NCI-H82 (cell line): ENCODE data around the gene QSOX2.

Experiments used
- DNase-seq: peaks from one replicate; lab custom pipeline; 2025; lab: John Stamatoyannopoulos, UW

Gene QSOX2

DNA sequence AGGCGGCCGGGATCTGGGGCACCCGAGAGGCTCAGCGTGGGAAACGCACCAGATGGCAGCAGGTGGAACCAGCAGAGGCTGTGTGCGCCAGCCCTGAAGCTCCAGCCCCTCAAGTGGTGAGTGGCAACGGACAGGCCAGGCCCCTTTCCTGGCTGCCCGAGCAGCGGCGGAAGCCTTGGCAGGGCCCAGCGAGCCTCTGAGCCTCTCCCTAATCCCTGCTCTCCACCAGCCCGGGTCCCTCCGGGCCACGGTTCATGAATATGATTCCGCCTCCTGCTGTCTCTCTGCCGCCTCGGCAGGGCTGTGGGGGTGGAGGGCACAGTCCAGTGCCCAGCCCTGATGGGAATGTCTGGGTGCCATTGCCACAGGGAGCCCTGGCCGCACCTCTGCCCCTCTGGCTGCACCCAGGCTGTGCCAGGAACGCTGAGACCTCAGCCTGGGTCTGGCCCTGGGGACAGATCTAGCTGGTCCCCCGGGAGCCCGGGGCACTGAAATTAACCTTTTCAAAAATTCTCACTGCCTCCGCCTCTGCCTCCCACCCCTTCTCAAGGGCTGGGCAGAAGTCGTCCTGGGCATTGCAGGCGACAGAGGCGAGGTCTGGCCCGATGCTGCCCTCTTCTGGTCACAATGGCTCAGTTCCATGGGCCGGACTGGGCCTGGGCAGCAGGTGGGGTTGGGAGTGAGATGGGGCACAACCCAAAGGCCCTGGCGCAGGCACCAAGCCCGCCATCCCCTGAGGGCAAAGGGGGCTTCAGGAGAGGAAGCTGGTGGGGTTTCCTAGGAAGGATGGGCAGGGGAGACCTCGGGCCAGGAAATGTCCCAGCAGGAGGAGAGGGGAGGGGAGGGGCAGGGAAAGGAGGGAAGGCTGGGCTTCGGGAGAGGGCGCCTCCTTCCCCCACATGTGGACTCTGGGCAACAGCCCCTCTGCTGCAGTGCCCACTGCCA lies 38.0 kb upstream of the QSOX2 start:
- DNase-seq: peak; percentile 83

DNA sequence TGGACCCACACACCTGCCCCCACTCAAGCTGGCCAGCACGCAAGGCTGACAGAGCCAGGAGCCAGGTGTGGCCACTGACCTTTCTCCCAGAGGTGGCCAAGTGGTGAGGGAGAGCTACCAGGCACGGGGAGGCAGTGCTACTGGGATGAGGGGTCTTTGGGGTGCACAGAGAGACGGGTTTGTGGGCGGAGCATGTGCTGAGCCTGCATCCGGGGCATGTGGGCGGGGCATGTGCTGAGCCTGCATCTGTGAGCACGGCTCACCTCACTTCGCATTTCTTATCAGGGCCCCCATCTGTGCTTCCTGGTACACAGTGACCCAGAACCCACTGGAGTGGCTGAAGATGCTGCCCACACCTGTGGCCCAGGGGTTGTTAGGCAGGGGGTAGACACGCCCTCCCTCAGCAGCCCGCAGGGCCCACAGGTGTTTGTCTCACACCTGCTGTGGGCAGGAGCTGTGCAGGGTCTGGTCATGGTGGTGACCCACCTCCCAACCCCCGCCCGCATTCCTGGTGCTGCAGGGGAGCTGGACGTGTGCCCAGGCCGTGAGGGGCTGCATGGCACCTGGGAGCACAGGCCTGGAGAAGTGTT lies 36.8 kb upstream of the QSOX2 start:
- no peak for DNase-seq

DNA sequence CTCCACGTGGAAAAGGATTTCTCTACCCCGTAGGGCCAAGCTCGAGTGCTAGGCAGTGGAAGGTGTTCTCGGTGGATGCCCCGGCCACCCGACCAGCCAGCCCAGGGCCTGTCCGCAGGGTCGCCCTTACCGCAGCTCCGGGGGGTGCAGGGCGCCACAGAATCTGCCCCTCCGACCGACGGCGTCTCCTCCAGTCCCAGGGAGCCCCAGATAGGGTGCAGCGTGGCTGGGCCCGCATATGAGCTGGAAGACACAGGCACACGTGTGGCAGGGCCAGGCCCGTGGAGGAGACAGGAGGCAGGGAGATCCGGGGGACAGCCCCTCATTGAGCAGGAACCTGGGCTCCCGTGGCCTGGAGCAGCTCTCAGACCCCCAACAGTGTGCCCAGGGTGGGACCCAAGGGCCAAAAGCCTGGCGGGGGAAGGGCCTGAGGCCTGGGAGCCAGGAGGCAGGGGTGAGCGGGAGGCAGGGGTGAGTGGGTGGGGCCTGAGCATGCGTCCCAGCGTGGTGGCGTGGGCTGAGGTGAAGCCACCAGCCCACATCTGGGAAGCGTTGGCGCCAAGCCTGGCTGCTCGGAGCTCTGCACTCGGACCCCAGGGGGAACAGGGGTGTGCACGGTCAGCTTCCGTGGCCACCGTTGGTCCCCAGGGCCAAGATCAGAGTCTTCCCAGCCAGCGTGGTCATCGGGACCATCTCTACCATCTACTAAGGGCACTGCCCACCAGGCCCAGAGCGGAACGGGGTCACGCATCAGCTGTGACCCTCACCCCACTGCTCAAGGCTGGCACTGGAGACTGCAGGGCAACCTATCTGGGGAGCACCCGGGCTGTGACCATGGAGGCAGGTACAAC lies 36.0 kb upstream of the QSOX2 start:
- DNase-seq: no peak

DNA sequence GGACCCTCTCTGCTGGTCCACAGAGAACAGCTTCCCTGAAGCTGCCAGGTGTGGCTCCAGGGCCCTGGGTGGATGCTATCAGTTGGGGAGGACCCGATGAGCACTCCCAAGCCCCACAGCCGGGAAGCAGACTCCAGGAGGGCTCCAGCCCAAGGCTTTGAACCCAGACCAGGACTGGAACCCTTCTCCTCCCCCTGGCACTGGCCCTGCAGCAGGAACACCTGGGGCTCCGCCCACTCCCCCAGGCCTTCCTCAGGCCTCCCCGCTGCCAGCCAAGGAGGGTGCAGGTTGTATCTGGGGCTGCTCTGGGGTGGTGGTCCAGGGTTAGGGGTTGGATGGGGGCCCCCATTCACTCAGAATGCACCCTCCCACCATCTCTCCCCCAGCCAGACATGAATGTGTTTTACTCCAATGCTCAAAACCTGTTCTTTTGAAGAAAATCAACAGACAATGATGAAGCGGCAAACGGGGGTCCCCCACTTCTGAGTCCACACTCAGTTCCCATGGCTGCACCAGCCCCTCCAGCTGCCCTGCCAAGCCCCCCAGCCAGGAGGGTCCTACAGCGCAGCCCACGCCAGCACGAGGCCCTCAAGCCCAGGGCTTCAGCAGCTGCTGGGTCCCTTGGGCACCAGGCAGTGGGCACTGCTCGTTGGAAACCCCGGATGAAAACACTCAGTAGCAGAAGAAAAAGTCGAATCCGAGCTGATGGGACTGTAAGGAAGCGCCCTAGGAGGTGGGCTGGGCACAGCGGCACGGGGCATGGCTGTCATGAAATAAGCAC lies 35.1 kb upstream of the QSOX2 start:
- no peak for DNase-seq

DNA sequence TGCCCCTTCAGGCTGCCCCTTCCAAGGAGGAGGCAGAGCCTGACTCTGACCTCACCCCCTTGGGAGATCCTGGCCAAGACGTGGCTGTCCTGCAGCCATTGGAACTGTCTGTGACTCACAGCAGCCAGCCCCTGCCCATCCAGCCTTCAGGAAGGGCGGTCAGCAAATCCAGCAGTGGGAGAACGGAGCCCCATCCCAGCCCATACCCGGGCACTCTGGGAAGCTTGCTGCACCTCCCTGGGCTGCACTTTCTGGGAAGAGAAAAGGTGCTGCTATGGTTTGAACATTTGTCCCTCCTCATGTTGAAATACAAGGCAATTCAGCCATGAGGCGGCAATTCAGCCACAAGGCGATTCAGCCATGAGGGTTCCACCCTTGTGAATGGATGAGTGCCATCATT lies 33.9 kb upstream of the QSOX2 start:
- DNase-seq: no peak

DNA sequence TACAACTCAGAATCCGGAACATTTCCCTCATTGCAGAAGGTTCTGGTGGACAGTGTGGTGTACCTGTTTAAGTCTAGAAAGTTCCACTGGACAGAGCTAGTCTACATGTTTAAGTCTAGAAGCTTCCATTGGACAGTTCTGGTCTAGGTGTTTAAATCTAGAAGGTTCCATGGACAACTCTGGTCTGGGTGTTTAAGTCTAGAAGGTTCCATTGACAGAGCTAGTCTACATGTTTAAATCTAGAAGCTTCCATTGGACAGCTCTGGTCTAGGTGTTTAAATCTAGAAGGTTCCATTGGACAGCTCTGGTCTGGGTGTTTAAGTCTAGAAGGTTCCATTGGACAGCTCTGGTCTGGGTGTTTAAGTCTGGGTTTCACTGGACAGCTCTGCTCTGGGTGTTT lies 33.3 kb upstream of the QSOX2 start:
- no peak for DNase-seq

DNA sequence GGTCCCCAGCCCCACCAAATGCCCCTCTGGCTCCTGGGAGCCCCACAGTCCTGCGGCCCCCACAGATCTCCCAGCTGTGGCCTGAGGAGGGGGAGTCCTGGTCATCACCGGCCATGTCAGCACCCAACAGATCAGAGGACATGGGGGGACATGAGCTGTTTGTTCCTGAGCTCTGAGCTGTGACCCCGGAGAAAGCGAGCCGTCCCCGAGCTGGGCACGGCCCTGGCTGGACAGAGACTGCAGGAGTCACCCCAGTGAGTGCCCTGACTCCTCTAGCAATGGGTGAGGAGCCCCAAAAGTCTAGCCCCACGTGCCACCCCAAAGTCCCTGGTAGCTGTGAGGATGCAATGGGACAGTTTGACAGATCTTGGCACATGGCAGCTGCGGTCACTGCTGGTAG lies 32.6 kb upstream of the QSOX2 start:
- DNase-seq: no peak

DNA sequence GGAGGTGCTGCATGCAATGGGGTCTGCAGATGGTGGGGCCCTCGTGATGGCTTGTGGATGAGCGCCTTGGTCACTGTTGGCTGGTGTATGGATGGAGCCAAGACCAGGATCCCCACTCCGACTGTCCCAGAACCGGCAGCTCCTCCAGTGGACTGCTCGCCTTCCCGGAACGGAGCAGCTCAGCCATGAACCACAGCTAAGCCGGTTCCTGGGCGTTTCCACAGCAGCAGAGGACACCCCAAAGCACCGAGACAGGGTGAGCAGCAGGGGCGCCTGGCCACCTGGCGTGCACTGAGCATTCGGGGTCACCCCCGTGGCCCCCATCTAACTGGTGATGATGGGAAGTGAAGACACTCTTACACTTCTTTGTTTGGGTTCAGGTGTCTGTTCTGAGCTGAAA lies 32.1 kb upstream of the QSOX2 start:
- no peak for DNase-seq

DNA sequence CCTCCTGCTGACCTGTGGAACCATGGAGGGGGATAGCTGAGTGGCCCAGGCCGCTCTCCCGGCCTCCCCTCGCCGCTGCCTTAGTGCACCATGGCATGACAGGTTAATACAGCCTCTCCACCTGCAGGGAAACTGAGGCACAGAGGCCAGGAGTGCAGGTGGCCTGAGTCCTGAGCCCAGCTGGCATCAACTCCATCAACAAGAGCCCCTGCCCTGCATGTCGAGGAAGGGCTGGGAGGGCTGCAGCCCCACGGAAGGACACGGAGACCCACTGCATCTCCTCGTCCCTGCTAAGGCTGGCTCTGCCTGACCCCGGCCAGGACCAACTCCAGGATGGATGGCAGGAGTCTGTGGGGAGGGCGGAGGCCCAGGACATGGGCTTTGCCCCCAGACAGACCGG lies 31.1 kb upstream of the QSOX2 start:
- no peak for DNase-seq

DNA sequence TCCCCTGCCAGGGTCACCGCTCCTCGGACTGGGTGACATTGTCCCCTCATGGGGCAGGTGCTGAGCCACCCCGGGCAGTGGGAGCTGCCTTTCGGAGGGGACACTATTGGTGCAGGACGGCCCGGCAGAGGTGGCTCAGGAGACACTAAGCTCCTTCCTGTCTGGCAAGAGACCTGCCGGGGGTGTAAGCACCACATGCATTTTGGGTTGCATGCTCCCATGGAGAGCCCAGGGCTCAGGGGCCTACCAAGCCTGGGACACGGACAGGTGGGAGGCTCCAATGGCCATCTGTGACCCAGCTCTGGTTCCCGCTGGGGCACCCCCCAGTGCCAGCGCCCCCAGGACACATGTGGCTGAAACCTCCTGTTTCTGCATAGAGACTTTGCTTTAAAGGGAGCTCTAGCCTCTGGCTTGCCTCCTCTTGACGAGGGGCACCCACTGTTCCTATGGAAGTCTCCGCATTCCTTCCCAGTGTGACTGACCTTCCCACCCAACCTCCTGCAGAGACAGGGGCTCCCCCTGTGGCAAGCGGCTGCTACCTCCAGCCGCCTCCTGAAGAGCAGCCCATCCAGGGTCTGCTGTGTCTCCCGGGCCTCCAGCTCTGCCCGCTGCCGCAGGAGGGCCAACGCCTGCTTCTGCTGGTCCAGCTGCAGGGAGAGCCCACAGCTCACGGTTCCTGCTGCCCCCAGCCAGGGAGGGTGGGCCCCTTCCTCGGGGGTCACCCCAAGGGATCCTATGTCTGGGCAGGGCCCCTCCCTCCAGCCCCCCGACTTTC lies 30.2 kb upstream of the QSOX2 start:
- DNase-seq: peak; percentile 25

DNA sequence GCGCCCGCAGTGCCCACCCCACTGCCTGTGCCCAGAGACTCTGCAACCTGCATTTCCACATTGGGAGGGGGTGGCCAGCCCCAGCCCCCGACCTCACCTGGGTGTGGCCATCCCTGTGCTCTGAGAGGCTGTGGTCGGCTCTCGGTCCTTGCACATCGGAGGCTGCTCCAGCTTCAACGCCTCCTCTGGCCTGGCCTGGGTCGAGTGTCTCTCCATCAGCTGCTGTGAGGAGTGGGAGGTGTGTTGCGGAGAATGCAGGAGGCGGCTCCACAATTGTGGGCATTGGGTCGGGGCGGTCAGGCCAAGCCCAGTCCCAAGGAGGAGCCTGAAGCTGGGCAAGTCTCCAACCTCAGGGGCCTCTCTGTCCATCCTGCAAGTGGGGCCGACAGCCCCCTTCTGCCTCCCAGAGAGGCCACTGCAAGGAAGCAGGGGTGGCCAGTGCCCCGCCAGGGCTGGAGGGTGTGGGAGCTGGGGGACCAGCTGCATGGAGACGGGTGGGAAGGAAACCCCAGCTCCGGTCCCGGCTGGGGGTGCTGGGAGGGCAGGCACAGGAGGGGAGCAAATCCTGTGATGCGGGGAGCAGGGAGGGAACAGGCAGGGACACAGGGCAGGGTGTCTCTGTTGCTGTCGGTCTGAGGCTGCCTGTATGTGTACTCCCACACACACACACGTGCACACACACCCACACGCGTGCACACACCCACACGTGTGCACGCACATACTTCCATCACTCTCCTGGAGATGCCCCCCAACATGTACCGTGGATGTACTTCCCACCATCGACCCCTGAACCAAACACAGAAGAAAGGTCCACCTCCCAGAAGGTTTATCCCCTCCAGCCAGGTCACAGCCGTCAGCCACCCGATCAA lies 29.4 kb upstream of the QSOX2 start:
- DNase-seq: no peak

DNA sequence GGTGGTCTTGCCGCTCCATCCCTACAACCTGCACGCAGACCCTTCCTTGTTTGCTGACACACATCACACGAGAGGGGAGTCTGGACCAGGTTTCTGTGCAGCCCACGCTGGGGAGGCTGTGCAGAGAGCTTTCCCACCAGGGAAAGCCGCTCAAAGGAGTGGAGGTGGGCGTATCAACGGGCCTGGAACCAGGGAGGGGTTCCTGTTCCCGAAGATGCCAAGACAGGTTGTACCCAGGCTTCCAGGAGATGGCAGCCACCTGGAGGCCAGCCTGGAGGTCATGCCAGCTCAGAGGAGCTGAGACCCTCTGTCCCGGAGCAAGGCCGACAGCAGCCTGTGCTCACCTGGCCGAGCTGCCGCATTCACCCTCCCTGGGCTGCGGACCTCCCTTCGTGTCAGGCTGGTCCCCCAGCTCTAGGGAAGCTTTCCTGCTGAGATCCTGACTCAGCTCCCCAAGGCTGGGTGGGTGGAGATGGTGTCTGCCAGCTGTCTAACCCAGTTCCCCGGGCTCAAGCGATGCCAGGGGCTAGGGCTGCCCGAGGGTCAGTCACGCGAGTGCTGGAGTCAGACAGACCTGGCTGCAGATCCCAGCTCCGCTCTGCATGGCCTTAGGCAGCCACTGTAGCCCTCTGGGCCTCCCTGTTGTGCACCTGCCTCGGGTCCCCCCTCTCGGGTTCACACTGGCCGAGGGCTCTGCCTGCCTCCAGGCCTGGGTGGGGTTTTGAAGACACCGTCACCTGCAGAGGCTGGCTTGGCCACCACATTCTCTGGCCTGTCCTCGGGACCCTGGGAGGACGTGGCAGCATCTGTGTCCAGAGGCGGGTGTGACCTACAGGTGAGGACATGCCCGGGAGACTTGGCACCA lies 28.5 kb upstream of the QSOX2 start:
- DNase-seq: no peak

DNA sequence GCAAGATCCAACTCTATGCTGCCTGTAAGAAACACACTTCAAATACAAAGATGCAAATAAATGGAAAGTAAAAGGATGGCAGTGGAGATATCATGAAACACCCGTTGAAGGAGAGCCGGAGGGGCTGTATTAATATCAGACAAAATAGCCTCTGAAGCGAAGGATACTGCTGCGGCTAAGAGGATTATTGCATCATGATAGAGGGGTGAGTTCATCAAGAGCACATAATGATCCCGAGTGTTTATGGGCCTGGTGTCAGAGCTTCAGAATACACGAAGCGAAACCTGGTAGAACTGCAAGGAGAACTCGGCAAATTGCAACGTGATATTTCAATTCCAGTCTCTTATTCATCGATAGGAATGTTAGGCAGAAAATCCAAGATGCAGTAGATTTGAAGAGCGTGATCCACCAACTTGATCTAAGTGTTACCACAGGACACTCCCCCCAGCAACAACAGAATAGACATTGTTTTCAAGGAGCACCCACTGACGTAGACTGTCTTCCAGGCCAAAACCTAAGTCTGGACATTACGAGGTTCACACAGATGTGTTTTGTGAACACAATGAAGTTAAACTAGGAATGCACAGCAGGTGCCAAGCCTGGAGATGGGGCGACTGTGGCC lies 27.7 kb upstream of the QSOX2 start:
- DNase-seq: peak; percentile 67

DNA sequence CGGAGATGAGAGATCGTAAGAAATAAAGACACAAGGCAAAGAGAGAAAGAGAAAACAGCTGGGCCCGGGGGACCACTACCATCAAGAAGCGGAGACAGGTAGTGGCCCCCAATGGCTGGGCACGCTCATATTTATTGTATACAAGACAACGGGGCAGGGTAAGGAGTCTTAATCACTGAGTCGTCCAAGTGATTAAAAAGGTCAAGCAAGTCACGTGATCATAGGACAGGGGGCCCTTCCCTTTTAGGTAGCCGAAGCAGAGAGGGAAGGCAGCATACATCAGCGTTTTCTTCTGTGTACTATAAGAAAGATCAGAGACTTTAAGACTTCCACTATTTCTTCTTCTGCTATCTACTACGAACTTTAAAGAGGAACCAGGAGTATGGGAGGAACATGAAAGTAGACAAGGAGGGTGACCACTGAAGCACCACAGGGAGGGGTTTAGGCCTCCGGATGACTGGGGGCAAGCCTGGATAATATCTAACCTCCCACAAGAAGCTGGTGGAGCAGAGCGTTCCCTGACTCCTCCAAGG lies 24.6 kb upstream of the QSOX2 start:
- DNase-seq: no peak

DNA sequence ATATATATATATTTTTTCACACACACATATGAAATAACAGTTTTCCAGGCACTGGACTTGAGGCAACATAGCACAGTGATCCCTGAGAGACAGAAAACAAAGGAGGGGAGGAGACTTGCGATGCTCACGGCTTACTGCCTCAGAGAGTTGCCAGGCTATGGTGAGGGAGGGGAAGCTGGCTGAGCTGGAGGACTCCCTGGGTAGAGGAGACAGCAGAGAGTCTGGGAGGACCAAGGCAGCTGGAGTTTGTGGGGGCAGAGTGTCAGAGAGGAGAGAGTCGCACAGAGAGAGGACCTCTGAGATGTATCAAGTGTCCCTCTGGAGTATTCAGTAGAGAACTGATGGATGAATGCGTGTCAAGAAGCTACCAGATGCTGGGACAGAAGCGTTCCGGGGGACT lies 23.1 kb upstream of the QSOX2 start:
- DNase-seq: no peak

DNA sequence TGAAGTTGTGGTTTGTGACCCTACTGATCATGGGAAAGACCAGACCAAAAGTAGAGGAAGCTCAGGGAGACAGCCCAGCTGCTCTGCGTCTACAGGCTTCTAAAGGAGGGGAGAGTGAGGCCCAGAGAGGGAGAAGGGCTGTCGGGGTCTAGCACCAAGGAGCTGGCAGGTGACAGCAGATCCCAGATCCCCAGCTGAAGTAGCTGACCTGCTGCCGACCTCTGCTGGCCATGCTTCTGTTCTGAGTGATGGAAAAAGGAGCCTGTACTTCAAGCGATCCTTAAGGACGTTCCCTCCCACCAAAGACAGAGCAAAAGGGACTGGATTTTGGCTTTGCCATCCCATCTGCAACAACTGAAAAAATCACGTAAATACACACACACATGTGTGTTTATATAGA lies 22.7 kb upstream of the QSOX2 start:
- DNase-seq: peak; percentile 21

DNA sequence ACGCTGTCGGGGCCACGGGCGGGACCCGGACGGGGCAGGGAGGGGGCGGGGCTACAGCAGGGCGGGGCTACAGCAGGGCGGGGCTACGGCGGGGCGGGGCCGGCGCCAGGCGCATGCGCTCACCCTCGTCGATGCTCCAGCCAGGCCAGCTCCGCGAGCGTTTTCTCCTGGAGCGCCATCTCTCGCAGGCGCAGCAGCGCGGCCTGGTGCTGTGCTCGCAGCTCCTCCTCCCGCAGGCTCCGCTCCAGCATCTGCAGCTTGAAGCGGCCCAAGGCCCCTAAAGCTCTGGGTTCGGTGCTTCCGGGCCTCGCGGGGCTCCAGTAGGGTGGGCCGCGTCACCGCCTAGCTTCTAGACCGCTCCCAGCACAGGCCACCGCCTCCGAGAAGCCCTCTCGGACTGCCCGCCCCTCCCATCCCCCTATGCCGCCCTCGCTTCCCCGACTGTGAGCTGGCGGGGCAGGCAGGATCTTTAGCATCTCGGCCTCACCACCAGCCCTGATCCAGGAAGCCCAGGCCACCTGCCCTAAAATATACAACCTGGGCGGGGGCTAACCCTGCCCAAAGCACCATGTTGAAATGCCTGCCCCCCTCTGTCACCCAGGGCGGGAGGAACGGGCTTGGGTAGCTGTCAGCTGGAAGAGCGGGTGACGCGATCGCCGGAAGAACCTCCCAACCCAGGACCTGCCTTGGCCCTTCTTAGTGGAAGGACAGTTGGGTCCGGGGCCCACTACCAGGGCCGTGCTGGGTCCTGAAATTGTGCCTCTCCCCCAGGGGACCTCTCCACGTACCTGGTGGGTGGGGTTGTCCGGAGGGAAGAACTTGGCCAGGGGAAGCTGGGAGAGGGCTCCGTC lies 21.9 kb upstream of the QSOX2 start:
- peak; percentile 64 for DNase-seq
